HG02588 (cell line): ENCODE data around the gene DMWD.
"Not testable (repeated sequence)": the region's sequence is repeated elsewhere in the genome, so short reads cannot be mapped to it uniquely, and the experiment has no call there.

ENCODE experiments used
- ATAC-seq: cut with Tn5 transposase; IDR thresholded peaks from one replicate; pipeline ENCODE4 v1.9.1; 2021; ENCODE audit warnings: mild to moderate bottlenecking, moderate library complexity; ENCODE audit not compliant: unreplicated experiment

DMWD gene

DNA sequence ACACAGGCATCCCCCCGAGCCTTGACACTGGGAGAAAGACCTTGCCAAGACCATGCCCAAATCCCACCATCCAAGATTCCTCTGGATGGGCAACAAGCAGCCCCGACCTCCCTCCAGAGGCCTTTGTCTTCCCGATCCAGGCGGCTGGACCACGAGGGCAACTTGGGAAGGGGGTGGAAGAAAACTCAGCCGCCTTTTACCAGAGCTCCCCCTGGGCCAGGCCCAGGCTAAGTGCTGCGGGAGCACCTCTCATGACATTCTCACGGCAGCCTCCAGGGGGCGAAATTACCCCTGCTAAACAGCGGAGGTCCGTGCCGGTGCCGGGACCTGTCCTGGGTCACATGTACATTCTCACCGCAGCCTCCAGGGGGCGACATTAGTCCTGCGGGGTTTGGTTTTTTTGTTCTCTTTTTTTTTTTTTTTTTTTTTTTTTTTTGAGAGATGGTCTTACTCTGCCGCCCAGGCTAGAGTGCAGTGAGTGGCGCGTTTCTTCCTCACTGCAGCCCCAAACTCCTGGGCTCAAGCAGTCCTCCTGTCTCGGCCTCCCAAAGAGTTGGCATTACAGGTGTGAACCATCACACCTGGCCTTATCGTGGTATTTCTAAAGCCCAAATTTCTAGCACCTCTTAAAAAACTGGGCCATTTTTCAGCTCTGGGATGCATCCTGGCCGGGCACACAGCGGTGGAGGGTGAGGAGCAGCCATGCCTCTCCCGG is 24.5 kb upstream of the DMWD start:
- peak; percentile 68 for ATAC-seq

DNA sequence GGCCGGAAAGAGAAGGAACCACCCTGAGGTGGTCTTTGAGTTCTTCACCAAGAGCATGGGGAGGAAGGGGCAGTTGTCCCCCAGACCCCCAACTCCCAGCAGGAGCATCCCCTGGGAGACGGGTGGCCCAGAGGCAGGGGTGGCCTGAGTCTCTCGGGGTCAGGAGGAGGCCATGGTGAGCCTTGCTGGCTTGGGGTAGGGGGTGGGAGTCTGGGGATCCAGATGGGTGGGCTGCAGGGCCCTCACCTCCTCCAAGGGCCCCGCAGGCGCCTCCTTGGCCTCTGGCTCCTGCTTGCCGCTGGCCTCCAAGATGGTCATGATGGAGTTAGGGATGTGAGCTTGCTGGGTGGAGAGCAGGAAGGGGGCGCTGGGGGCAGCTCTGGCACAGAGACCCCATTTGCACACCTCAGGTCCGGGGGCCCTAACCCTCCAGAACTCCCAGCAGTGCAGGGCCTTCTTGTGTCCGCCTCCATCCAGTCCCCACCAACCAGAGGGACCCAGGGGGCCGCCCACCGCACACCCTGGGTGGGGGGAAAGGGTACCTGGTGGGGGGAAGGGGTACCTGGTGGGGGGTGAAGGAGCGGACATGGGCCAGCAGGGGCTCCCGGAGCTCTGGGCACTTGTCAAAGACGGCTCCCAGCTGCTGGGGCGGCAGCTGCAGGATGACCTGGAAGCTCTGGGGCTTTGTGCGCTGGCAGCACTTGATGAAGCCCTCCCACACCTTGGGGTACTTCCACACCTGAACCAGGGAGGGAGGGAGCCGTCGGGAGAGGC is 23.8 kb upstream of the DMWD start:
- no peak for ATAC-seq

DNA sequence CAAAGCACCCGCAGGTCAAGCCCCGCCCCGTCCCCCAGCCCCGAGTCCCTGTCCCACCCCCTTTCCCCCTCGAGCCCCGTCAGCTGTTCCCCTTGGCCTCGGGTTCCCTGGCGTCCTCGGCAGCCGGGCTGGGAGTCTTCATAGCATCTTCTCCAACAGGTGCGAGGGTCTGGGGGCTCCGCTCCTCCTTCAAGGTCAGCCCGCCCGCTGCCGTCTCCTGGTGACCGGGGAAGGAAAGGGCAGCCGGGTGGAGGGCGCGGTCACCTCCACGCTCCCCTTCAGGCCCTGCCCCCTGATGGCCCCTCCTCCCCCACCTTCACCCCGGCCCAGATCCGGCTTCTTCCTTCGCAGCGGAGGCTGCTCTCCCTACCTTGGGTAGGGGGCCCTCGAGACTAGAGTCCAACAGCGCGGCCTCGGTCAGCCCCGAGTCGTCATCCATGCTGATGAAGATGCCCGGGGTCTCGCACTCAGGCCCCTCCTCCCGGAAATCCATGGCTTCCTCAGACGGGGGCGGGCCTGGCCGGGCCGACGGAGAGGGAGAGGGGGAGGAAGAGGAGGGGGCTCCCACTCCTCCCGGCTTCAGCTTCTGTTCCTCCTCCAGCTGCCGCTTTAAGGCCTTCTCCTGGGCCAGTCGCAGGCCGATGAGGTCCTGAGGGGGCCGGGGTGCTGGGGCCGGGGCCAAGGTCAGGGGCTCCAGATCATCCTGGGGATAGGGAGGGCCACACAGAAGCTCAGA is 23.0 kb upstream of the DMWD start:
- no peak for ATAC-seq

DNA sequence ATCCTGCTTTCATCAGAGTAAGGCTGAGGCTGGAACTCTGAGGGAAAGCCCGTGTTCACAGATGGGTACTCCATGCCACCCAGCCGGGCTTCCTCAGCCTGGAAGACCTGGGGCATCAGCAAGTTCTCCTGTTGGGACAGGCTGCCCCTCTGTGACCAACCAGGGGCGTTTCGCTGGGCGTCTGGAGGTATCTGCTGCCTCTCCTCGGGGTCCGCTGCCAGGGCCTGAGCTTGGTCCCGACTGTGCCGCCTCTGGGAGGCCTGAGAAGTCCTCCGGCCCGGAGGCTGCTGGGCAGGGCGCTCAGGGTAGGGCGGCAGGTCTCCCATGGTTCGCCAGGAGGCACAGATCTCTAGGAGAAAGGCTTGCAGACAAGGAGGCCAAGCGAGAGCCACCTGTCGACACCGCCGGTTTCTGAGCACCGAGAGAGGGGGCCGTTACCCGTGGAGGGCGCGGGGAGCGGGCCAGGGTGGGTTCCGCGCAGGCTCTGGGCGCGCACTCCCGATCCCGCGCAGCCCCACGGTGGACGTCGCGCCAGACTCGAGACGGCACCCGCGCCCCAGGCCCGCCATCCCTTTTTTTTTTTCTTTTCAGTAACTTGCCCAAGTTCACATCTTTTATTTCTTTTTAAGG is 22.3 kb upstream of the DMWD start, which contains the start of gene RSPH6A:
TSS of gene RSPH6A (minus strand) at position 458 of the 630 bp plus-strand sequence. CDS start at position 326, 132 bp downstream.
- no peak for ATAC-seq

DNA sequence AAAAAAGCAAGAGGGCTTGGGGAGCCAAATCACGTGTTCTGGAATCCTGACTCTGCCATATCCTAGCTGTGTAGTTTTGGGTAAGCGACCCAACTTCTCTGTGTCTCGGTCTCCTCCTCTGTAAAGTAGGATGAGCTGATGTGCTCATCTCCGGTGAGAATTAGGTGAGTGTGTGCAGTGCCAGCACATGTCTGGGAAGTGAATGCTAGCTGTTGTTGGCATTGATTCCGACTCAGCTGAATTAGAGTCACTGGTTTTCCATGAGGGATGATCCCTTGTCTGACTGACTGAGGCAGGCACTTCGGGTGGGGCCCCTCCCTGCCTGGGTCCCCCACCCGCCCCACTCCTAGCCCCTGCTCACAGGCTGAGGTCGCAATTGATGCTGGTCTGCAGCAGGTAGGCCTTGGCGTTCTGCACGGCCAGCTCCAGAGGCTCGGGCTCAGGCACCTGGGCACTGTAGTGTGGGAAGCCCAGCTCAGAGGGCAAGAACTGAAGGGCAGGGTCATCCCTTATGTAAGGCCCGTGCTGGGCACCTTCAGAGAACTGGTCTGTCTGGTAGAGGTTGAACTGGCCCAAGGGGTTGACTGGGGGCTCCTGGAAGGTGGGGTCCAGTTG is 21.6 kb upstream of the DMWD start:
- ATAC-seq = no peak

- no peak for ATAC-seq
Observed at GRCh38 chr19:45812297-45812696, 19.7 kb upstream of the DMWD start.

DNA sequence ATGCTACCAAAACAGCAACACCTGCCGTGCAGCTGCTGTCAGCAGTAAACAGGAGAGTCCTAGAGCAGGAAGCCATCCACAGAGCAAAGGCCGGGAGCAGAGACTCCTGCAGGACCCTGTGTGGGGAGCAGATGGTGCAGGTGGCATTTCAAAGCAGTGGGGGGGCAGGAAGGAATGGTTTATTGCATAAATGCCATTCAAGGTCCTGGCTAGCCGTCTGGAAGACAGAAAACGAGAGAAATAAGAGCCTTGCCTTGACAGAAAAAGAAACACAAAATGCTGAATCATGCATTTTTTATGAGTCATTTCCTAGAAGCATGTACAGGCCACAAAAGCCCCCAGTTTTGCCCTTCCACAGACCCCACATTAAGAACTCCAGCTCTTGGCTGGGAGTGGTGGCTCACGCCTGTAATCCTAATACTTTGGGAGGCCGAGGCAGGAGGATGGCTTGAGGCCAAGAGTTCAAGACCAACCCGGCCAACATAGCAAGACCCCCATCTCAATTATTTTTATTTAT is 17.1 kb upstream of the DMWD start:
- ATAC-seq = no peak

DNA sequence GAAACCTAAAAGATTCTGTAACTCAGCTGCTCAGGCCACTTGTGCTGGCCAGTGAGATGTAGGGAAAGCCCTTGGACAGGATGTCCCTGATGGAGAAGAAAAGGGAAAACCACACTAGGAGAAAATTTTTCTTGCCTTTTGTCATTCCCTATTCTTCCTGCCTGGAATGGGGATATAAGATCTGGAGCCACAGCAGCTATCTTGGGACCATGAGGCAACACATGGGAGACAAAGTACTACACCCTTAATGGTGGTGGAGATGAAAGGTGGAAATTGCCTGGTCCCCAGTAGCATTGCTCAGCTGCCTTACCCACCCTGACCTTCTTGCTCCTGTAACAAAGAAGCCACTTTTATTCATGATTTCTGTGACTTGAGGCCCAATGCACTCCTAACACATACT is 13.1 kb upstream of the DMWD start:
- no peak for ATAC-seq

GRCh38 chr19:45804959-45805230 is 12.2 kb upstream of the DMWD start:
- ATAC-seq = no peak

GRCh38 chr19:45804140-45804958 is 11.7 kb upstream of the DMWD start:
- no peak for ATAC-seq

GRCh38 chr19:45801603-45802175 is 9.0 kb upstream of the DMWD start:
- no peak for ATAC-seq

GRCh38 chr19:45800070-45800553 is 7.5 kb upstream of the DMWD start:
- ATAC-seq = no peak

DNA sequence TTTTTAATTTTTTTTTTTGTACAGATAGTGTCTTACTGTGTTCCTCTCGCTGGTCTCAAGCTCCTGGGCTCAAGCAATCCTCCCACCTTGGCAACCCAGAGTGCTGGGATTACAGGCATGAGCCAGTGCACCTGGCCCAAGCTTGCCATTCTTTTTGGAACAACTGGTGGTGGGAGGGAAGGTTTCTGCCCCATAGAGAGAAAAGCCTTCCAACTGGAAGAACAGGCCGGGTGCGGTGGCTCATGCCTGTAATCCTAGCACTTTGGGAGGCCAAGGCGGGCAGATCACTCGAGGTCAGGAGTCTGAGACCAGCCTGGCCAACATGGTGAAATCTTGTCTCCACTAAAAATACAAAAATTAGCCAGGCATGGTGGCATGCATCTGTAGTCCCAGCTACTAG is 6.9 kb upstream of the DMWD start:
- not testable (repeated sequence) for ATAC-seq

- no peak for ATAC-seq
Observed at GRCh38 chr19:45798995-45799517, 6.4 kb upstream of the DMWD start.

DNA sequence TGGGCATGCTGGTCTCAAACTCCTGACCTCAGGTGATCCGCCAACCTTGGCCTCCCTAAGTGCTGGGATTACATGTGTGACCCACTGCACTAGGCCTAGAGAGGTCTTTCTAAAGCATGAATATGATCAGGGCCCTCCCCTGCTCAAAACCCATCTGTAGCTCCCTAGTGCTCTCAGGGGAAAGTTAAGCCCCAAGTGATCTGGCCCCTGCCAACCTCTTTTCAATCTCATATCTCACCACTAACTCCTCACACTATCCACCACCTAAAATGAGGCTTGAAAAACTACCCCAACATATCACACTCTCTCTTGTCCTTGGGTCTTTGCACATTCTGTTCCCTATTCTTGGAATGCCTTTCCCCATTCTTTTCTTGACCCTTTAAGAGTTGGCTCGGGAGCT is 2.0 kb upstream of the DMWD start:
- ATAC-seq = no peak

DNA sequence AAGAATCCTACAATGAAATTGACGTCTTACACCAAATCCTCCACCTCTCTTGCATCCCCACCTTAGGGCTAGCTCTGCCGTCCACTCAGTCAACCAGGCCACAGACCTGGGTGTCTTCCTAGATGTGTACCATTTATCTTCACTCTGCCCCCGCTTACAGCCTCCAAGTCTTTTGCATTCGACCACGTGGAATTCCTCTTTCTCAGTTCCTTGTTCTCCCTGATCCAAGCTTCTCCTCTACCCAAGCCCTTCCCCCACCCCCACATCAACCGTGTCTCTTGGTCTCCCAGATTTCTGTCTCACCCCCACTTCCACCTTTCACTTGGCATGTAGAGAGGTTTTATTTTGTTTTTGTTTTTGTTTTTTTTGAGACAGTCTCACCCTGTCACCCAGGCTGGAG is 1.2 kb upstream of the DMWD start:
- no peak for ATAC-seq

DNA sequence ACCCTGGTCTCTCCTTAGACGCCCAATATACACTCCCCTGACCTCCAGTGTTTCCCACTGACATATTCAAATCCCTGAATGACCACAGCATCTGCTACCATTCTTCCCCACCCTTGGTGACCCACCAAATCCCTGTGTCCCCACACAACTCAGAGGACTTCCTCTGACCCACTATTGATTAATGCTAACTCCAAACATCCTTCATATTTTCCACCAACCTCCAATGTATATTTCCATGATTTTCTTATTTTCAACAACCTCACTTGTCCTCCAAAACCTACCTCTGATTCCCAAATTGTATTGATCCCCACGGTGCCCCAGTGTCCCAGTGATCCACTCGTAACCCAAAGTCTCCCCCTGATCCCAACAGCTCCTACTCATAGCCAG is 526 bp upstream of the DMWD start:
- ATAC-seq = no peak

- ATAC-seq = peak; percentile 23
Observed at GRCh38 chr19:45791744-45792469, 738 bp downstream of the DMWD start.

DNA sequence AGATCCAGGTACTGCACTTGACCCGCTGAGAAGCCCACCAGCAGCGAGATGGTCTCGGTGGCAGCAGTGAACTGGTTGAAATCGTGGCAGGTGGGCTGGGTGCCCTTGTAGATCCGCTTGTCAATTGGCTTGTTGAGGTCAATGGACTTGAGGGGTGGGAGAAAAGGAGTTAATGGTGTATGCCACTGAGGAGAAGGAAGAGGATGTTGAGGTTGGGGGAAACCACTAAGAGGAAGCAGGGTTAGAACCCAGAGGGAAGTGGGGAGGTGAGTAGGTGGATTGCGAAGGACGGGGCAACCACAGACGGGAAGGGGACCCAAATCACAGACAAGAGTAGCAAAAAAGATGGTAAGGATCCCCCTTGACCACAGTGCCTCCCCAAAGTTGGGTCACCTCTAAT is 1.7 kb downstream of the DMWD start:
- ATAC-seq = no peak
